ENCODE measurements around the gene BNIPL.

Gene BNIPL

GRCh38 chr1:151047925-151048644 is 11.7 kb downstream of the BNIPL start:
- peak; percentile 56 for TF ChIP-seq CTCF (IDR thresholded peaks at IDR 0.05; ENCODE audit: low read length, missing control alignments)
- H3K4me3 ChIP-seq (replicated peaks; ENCODE audit: low read depth, low read length): peak overlapping the region; percentile 72
- peak; percentile 72 for DNase-seq (ENCODE audit: low read depth)

- DNase-seq (ENCODE audit: low read depth): no peak
- no peak for TF ChIP-seq CTCF (IDR thresholded peaks at IDR 0.05; ENCODE audit: low read length, missing control alignments)
- H3K4me3 ChIP-seq (replicated peaks; ENCODE audit: low read depth, low read length): peak overlapping the region; percentile 72
Measured at GRCh38 chr1:151048645-151049032, 12.3 kb downstream of the BNIPL start.

GRCh38 chr1:151049458-151049857 is 13.1 kb downstream of the BNIPL start:
- H3K4me3 ChIP-seq (replicated peaks; ENCODE audit: low read depth, low read length): no peak overlapping the region
- DNase-seq (ENCODE audit: low read depth): no peak
- TF ChIP-seq CTCF (IDR thresholded peaks at IDR 0.05; ENCODE audit: low read length, missing control alignments): no peak

GRCh38 chr1:151050051-151050688 is 13.8 kb downstream of the BNIPL start:
- no peak for TF ChIP-seq CTCF (IDR thresholded peaks at IDR 0.05; ENCODE audit: low read length, missing control alignments)
- DNase-seq (ENCODE audit: low read depth): no peak
- no peak overlapping the region for H3K4me3 ChIP-seq (replicated peaks; ENCODE audit: low read depth, low read length)

- no peak for DNase-seq (ENCODE audit: low read depth)
- no peak overlapping the region for H3K4me3 ChIP-seq (replicated peaks; ENCODE audit: low read depth, low read length)
- no peak for TF ChIP-seq CTCF (IDR thresholded peaks at IDR 0.05; ENCODE audit: low read length, missing control alignments)
Measured at GRCh38 chr1:151051356-151052009, 15.1 kb downstream of the BNIPL start.

- TF ChIP-seq CTCF (IDR thresholded peaks at IDR 0.05; ENCODE audit: low read length, missing control alignments): no peak
- no peak for DNase-seq (ENCODE audit: low read depth)
- no peak overlapping the region for H3K4me3 ChIP-seq (replicated peaks; ENCODE audit: low read depth, low read length)
Measured at GRCh38 chr1:151054971-151055547, 18.7 kb downstream of the BNIPL start.

Data from fibroblast of pulmonary artery (primary cell).